ENCODE data around the gene OR7G1.
"Not testable (repeated sequence)": the region's sequence is repeated elsewhere in the genome, so short reads cannot be mapped to it uniquely, and the experiment has no call there.

Gene OR7G1

DNA sequence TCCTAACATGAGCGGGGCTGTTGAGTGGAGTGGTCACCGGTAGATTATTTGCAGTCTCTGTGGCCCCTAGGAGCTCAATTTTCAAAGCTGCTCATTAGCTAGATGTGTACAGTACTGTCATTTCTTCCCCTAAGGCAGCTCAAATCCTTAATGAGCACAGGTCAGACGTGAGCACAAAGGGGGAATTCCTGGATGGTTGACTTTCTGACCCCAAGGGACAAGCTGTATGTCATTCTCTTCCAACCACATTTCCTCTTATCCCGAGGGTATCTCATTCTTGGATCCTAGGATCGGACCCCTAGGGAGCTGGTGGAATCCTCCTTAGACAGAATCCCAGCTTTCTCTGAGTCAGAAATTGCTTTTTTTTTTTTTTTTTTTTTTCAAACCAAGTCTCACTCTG is 16.9 kb upstream of the OR7G1 start:
- no peak for ATAC-seq (replicated peaks)
- H3K27ac Mint-ChIP-seq: no peak overlapping the region
- peaks cover 4% of the 10 kb centered on the region for H3K36me3 Mint-ChIP-seq (ENCODE audit: insufficient read depth)
- no peak overlapping the region for H3K4me3 Mint-ChIP-seq
- no peak for DNase-seq
- H3K4me1 Mint-ChIP-seq (ENCODE audit: low read depth in 2 of 2): peaks cover 4 to 8% of the 10 kb centered on the region in 2 donors
- peaks cover 7% of the 10 kb centered on the region in 2 donors for H3K27me3 Mint-ChIP-seq
- H3K9me3 Mint-ChIP-seq: no peaks in the 10 kb centered on the region

DNA sequence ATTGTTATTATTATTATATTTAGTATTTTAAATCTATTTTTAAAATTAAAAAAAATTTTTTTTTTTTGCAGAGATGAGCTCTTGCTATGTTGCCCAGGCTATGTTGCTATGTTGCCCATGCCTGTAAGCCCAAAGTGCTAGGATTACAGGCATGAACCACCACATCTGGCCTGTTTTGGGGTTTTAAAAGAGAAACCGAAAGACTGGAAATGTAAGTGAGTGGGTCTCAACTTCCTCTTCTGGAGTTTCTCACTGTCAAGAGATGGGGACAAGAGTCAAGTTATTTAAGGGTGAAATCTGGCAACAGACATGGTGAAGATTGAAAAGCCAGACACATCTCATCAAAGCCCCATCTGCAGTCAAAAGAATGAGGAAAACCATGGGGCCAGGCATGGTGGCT is 15.4 kb upstream of the OR7G1 start:
- Mint-ChIP-seq H3K4me3 (no peak overlapping the region), H3K27ac (no peak overlapping the region), H3K9me3 (no peaks in the 10 kb centered on the region), H3K36me3 (ENCODE audit: insufficient read depth) (peaks cover 6% of the 10 kb centered on the region), H3K4me1 (ENCODE audit: low read depth in 2 of 2) (peaks cover 2 to 4% of the 10 kb centered on the region in 2 donors), H3K27me3 (peaks cover 22% of the 10 kb centered on the region in 2 donors)
- DNase-seq (no peak), ATAC-seq (replicated peaks) (no peak)

DNA sequence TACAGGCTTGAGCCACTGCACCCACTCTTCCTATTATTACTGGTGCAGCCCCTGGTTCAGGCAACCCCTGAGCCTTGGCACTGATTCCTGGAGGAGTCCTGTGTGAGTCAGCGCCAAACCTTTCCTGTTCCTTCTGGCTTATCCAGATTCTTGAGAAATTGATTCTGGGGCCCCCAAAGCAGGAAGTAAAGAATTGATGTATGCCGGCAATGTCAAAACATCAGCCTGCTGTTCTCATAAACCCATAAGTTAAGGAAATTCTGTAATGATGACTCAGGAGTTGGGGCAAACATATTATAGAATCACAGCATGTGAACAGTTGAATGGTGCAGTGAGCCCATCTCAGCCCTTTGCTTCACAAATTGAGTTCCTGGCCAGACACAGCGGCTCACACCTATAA is 12.6 kb upstream of the OR7G1 start:
- Mint-ChIP-seq H3K4me3 (no peak overlapping the region), H3K36me3 (ENCODE audit: insufficient read depth) (peaks cover 6% of the 10 kb centered on the region), H3K4me1 (ENCODE audit: low read depth in 2 of 2) (peaks cover 2 to 4% of the 10 kb centered on the region in 2 donors), H3K27me3 (peaks cover 25 to 32% of the 10 kb centered on the region in 2 donors), H3K9me3 (no peaks in the 10 kb centered on the region), H3K27ac (no peak overlapping the region)
- ATAC-seq (replicated peaks) (no peak), DNase-seq (no peak)

DNA sequence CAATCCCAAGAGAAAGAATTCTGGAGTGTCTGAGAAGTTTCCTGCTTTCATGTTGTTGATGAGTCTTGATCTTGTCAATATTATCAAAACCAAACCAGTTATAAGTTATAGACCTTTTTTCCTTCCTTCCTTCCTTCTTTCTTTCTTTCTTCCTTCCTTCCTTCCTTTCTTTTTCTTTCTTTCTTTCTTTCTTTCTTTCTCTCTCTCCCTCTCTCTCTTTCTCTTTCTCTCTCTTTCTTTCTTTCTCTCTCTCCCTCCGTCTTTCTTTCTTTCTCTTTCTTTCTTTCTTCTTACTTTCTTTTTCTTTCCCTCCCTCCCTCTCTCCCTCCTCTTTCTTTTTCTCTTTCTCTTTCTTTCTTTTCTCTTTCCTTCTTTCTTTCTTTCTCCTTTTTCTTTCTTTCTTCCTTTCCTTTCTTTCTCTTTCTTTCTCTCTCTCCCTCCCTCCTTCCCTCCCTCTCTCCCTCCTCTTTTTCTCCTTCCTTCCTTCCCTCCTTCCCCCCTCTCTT is 11.4 kb upstream of the OR7G1 start, which contains the start of gene OR7G3:
TSS of gene OR7G3 (minus strand) at position 51 of the 506 bp plus-strand sequence. CDS start at position 51, 0 bp downstream.
- no peak within 1 kb of the TSS for H3K27ac Mint-ChIP-seq
- DNase-seq (no peak), ATAC-seq (replicated peaks) (no peak)
- H3K36me3 Mint-ChIP-seq (ENCODE audit: insufficient read depth): peaks cover 6% of the 10 kb centered on the region
- peaks cover 2 to 4% of the 10 kb centered on the region in 2 donors for H3K4me1 Mint-ChIP-seq (ENCODE audit: low read depth in 2 of 2)
- H3K9me3 Mint-ChIP-seq: no peaks in the 10 kb centered on the region
- H3K4me3 Mint-ChIP-seq: no peak within 1 kb of the TSS
- H3K27me3 Mint-ChIP-seq: peaks cover 25 to 42% of the 10 kb centered on the region in 2 donors

DNA sequence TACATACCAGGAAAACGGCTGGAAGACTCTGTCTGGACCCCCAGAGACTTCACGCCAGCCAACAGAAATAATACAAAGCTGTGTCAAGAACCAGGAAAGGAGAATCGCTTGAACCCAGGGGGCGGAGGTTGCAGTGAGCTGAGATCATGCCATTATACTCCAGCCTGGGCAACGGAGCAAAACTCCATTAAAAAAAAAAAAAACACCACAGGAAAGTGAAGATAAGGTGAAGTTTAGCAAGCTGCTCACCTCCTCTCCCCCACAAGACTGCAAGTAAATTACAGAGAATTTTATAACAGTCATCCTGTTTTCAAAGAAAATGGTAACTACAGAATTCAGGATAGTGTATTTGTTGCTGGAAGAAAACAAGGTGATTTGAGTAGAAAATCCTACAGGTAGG is 984 bp upstream of the OR7G1 start:
- ATAC-seq (replicated peaks) (no peak), DNase-seq (no peak)
- H3K27me3 Mint-ChIP-seq: peaks cover 24 to 45% of the 10 kb centered on the region in 2 donors
- no peaks in the 10 kb centered on the region for H3K9me3 Mint-ChIP-seq
- no peak overlapping the region for H3K27ac Mint-ChIP-seq
- H3K4me1 Mint-ChIP-seq (ENCODE audit: low read depth in 2 of 2): no peaks in the 10 kb centered on the region
- H3K4me3 Mint-ChIP-seq: no peak overlapping the region
- no peaks in the 10 kb centered on the region for H3K36me3 Mint-ChIP-seq (ENCODE audit: insufficient read depth)

DNA sequence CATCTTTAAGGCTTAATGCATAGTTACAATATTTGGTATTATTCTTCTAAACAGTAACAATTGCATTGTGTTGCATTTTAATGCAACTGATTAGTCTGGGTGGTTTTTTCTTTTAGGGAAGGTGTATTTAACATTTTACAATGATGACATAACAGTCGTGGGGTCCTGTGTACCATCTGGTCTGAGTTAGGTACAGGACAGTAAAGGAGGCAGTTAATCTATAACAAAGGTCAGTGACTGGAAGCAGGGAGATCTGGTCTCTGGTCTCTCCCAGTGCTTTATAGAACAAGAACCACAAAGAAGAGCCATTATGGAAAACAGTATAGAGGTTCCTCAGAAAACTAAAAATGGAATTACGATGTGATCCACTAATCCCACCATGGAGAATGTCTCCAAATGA is 5.6 kb downstream of the OR7G1 start:
- H3K4me1 Mint-ChIP-seq (ENCODE audit: low read depth in 2 of 2): no peaks in the 10 kb centered on the region
- H3K36me3 Mint-ChIP-seq (ENCODE audit: insufficient read depth): no peaks in the 10 kb centered on the region
- peaks cover 19 to 49% of the 10 kb centered on the region in 2 donors for H3K27me3 Mint-ChIP-seq
- H3K27ac Mint-ChIP-seq: no peak overlapping the region
- no peak overlapping the region for H3K4me3 Mint-ChIP-seq
- no peaks in the 10 kb centered on the region for H3K9me3 Mint-ChIP-seq
- ATAC-seq (replicated peaks): no peak
- DNase-seq: no peak

DNA sequence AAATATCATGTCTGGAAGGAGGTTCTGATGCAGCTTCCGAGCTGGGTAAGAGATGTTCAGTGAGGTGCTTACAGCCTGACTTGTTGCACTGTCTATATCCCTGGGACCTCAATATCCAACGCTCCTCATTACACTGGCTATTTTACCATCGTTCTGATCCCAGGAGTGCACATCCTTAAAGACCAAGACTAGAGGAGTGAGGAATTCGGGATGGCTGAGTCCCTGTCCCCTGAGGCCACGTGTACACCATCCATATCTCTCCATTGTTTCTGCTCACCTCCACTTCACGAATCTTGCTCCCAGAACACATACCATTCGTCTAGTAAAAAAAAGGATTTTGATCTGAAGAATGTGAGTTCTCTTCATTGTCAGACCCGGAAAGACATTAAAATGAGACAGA is 8.2 kb downstream of the OR7G1 start, which contains the start of gene OR7G2:
TSS of gene OR7G2 (minus strand) at position 101 of the 400 bp plus-strand sequence. CDS start 4,232 bp downstream, outside the sequence.
- no peak for ATAC-seq (replicated peaks)
- Mint-ChIP-seq H3K4me1 (ENCODE audit: low read depth in 2 of 2) (no peaks in the 10 kb centered on the region), H3K9me3 (no peaks in the 10 kb centered on the region), H3K27ac (no peak within 1 kb of the TSS), H3K4me3 (no peak within 1 kb of the TSS), H3K27me3 (peaks cover 22 to 49% of the 10 kb centered on the region in 2 donors), H3K36me3 (ENCODE audit: insufficient read depth) (no peaks in the 10 kb centered on the region)
- no peak for DNase-seq

DNA sequence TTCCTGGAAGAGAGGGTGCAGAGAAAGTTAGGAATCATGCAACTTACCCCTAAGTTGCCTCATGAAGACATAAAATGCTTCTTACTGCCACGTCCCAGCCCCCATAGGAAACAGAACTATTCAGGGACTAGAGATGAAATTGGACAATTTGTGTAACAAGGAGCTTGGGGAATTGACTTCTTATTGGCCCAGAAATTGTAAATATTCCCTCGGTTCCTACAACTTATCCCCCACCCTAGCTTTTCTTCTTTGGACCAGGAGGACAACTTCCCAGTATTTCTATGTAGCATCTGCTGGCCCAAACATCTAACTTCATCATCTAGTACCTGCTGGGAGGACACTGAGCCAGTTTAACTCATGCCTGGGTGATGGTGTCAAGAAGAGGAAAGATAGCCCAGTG is 28.8 kb downstream of the OR7G1 start, which contains the start of gene OR1M1:
TSS of gene OR1M1 (plus strand) at position 301 of the 400 bp plus-strand sequence. CDS start 6,184 bp downstream, outside the sequence.
- peaks cover 28 to 56% of the 10 kb centered on the region in 2 donors for H3K27me3 Mint-ChIP-seq
- no peak within 1 kb of the TSS for H3K4me3 Mint-ChIP-seq
- ATAC-seq (replicated peaks) (no peak), DNase-seq (no peak)
- H3K36me3 Mint-ChIP-seq (ENCODE audit: insufficient read depth): no peaks in the 10 kb centered on the region
- H3K9me3 Mint-ChIP-seq: no peaks in the 10 kb centered on the region
- no peak within 1 kb of the TSS for H3K27ac Mint-ChIP-seq
- H3K4me1 Mint-ChIP-seq (ENCODE audit: low read depth in 2 of 2): no peaks in the 10 kb centered on the region

DNA sequence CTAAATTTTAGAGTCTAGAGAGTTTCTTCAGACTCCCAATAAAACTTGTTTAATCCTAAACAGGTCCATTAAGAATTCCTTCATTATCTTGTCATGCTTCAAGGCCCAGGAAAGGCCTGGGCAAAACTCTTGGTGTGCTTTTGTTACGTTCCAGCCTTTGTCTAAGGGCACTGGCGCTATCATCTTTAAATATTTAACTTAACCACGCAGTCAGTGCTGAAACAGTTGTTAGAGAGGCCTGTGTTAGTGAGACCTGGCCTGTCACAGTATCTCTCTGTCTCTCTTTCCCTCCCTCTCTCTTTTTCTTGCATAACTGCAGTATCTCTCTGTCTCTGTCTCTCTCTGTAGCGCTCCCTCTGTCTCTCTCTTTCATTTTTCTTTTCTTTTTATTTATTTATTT is 36.9 kb downstream of the OR7G1 start:
- H3K9me3 Mint-ChIP-seq: no peaks in the 10 kb centered on the region
- H3K27ac Mint-ChIP-seq: no peak overlapping the region

DNA sequence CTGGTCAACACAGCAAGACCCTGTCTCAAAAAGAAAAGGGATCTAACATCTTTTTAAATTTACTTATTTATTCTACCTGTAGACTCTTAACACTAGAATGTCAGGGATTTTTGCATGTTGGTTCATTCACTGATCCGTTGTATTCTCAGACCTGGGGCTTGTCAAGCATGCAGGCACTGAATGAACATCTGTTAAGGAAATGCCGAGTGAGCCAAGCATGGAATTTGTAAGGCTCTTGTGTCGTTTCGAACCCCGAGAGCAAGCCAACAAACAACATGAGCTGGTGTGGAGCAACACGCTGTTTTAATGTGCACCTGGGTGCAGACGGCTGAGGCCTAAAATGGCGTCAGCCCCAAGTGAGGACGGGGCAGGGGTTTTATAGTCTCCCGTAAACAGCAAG is 38.7 kb downstream of the OR7G1 start:
- DNase-seq (no peak), ATAC-seq (replicated peaks) (no peak)
- H3K9me3 Mint-ChIP-seq: no peaks in the 10 kb centered on the region
- peaks cover 3 to 4% of the 10 kb centered on the region in 2 donors for H3K4me1 Mint-ChIP-seq (ENCODE audit: low read depth in 2 of 2)
- no peaks in the 10 kb centered on the region for H3K36me3 Mint-ChIP-seq (ENCODE audit: insufficient read depth)
- H3K27ac Mint-ChIP-seq: no peak overlapping the region
- no peaks in the 10 kb centered on the region for H3K27me3 Mint-ChIP-seq
- H3K4me3 Mint-ChIP-seq: no peak overlapping the region

More for the DNA sequence above, 36.9 kb downstream of the OR7G1 start:
- no peak for ATAC-seq (replicated peaks)
- no peak for DNase-seq
- no peak overlapping the region for H3K4me3 Mint-ChIP-seq
- peaks cover 0 to 9% of the 10 kb centered on the region in 2 donors for H3K27me3 Mint-ChIP-seq
- no peaks in the 10 kb centered on the region for H3K36me3 Mint-ChIP-seq (ENCODE audit: insufficient read depth)
- H3K4me1 Mint-ChIP-seq (ENCODE audit: low read depth in 2 of 2): peaks cover 3 to 4% of the 10 kb centered on the region in 2 donors

DNA sequence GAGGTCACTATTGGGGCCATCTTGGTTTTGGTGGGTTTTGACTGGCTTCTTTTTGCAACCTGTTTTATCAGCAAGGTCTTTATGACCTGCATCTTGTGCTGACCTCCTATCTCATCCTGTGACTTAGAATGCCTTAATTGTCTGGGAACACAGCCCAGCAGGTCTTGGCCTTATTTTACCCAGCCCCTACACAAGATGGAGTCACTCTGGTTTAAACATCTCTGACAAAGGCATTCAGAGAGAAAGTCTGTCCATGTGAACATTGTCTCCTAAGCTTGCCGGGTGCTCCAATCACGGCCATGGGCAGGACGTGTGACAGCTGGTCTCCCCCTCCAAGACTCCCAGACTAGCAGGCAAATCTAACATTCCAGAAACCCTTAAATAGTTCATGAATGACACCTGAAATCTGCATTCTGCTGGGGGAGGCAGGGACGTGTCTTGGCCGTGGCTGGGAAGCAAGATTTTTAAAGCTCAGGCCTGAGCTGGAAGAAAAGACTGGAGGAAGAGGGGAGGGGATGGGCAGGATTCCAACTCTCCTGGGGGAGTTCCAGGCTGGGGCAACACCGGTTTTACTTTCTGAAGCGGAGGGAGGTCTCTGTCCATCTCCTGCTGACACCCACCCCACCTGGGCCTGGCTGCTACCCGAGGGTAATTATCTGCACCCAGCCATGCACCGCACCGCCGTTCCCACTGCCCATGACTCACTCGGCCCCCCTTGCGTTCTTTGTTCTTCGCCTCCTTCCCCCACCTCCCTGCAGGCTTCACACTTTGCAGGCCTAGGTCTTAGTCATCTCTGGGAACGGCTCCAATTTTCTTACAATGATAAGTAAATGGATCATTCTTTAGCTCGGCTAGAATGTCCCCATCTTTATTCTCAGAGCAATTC is 40.3 kb downstream of the OR7G1 start:
- H3K9me3 Mint-ChIP-seq: no peaks in the 10 kb centered on the region
- ATAC-seq (replicated peaks) (no peak), DNase-seq (no peak)
- no peaks in the 10 kb centered on the region for H3K27me3 Mint-ChIP-seq
- H3K4me1 Mint-ChIP-seq (ENCODE audit: low read depth in 2 of 2): peaks cover 3 to 4% of the 10 kb centered on the region in 2 donors
- H3K4me3 Mint-ChIP-seq: no peak overlapping the region
- no peak overlapping the region for H3K27ac Mint-ChIP-seq
- no peaks in the 10 kb centered on the region for H3K36me3 Mint-ChIP-seq (ENCODE audit: insufficient read depth)

DNA sequence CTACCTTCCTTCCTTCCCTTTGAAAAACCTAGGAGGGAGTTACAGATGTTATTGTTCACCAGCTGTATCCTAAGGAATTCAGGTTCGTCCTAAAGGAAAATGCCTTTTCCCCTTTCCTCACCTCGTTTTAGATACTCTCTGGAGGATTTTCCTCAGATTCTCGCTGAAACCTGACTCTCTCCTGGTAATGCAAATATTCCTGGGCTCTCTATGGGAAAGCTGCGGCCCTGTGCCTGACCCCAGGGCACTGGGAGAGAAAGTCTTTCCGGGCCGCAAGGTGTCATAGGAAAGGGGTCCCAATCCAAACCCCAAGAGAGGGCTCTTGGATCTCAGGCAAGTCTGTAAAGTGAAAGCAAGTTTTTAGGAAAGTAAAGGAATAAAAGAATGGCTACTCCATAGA is 41.8 kb downstream of the OR7G1 start:
- ATAC-seq (replicated peaks): no peak
- H3K4me1 Mint-ChIP-seq (ENCODE audit: low read depth in 2 of 2): no peaks in the 10 kb centered on the region
- H3K27ac Mint-ChIP-seq: no peak overlapping the region
- no peak for DNase-seq
- H3K27me3 Mint-ChIP-seq: no peaks in the 10 kb centered on the region
- no peaks in the 10 kb centered on the region for H3K36me3 Mint-ChIP-seq (ENCODE audit: insufficient read depth)
- no peak overlapping the region for H3K4me3 Mint-ChIP-seq
- H3K9me3 Mint-ChIP-seq: no peaks in the 10 kb centered on the region

DNA sequence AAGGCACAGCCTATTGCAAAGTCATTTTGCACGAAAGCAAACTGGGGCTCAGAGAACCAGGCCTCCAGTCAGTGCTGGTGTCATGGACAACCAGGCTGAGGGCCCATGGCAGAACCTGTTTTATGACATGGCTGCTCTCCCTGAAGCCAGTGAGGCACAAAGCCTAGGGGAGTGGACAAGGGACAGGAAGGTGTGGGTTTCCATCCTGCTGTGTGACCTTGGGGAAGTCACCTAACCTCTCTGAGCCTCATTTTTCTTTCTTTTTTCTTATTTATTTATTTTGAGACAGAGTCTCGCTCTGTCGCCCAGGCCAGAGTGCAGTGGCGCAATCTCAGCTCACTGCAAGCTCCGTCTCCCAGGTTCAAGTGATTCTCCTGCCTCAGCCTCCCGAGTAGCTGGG is 43.8 kb downstream of the OR7G1 start:
- H3K27ac Mint-ChIP-seq; H3K4me1 Mint-ChIP-seq (ENCODE audit: low read depth in 2 of 2); H3K27me3 Mint-ChIP-seq; H3K4me3 Mint-ChIP-seq; H3K36me3 Mint-ChIP-seq (ENCODE audit: insufficient read depth); ATAC-seq (replicated peaks); H3K9me3 Mint-ChIP-seq; DNase-seq: not testable (repeated sequence)

DNA sequence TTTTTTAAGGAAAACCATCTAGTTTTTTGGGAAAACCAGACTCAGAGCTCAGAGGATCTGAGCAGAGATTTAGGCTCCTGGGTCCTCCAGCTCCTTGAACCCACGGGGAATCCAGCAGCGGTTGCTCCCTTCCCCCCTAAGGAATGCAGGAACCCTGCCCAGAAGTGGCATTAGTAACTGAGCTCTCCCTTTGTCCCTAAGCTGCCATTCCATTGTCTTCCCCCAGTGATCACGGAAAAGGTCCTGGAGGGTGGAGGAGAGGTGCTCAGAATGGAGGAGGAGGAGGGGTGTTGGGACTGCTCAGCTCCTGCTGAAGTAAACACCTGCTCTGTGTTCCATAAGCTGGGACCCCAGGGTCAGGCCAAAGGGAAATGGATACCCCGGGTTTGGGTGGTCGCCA is 45.5 kb downstream of the OR7G1 start:
- Mint-ChIP-seq H3K9me3 (no peaks in the 10 kb centered on the region), H3K36me3 (ENCODE audit: insufficient read depth) (no peaks in the 10 kb centered on the region), H3K4me3 (no peak overlapping the region), H3K4me1 (ENCODE audit: low read depth in 2 of 2) (no peaks in the 10 kb centered on the region), H3K27me3 (no peaks in the 10 kb centered on the region), H3K27ac (no peak overlapping the region)
- DNase-seq (no peak), ATAC-seq (replicated peaks) (no peak)
